Peyer's patch (tissue), 4 donors: ENCODE data around the gene MIOX.

Experiments
- CTCF ChIP-seq, 6 experiments: fragments of 450-650 bp in 4 of 6; fragments of 200-600 bp in 2 of 6; sonication (generic) in 1 of 6; IDR thresholded peaks; one replicate each; pipeline ENCODE4 v1.5.1; 2017 to 2019; ENCODE audit warnings: antibody characterized with exemption in 6 of 6, mild to moderate bottlenecking in 3 of 6, moderate library complexity in 1 of 6
- POLR2A ChIP-seq, 2 donors: fragments of 450-650 bp; IDR thresholded peaks; one replicate each; pipeline ENCODE4 v1.5.1; 2017; ENCODE audit warnings: antibody characterized with exemption in 2 of 2, mild to moderate bottlenecking in 2 of 2, moderate library complexity in 2 of 2

GRCh38 chr22:50516891-50517290 is 30.2 kb downstream of the MIOX start:
- no peak for TF ChIP-seq CTCF (IDR thresholded peaks at IDR 0.05)
- TF ChIP-seq POLR2A (IDR thresholded peaks at IDR 0.05): no peak
